ENCODE data around the gene SDC1. TPM values are rescaled to one million over a fixed set of nuclear protein-coding genes. Genes with fewer than 3 reads are reported as not detected.

The SDC1 gene
- polyA plus RNA-seq, 3 donors, result not detected

GRCh38 chr2:20175931-20176330 lies 49.0 kb downstream of the SDC1 start:
- intact Hi-C loops (cut with micrococcal nuclease), result no loop called here
- Histone ChIP-seq H3K36me3 (replicated peaks in 1 of 2; ENCODE audit: control insufficient read depth in 1 of 2, insufficient read depth in 2 of 2, low read length in 2 of 2) (no peaks in the 10 kb centered on the region), H4K20me1 (ENCODE audit: insufficient read depth, low read length) (no peaks in the 10 kb centered on the region), H3K4me2 (replicated peaks; ENCODE audit: extremely low read depth, low read length, poor library complexity, severe bottlenecking) (no peak overlapping the region), H3K9me3 (replicated peaks in 1 of 2; ENCODE audit: control insufficient read depth in 1 of 2, insufficient read depth in 1 of 2, low read length in 2 of 2) (no peaks in the 10 kb centered on the region), H3K4me1 (ENCODE audit: control insufficient read depth in 1 of 2, insufficient read depth in 2 of 2, low read length in 2 of 2) (no peaks in the 10 kb centered on the region), H3K9ac (ENCODE audit: insufficient read depth, low read length, poor library complexity, severe bottlenecking) (no peak overlapping the region), H3K27me3 (ENCODE audit: control insufficient read depth in 2 of 2, insufficient read depth in 2 of 2, low read length in 2 of 2) (no peaks in the 10 kb centered on the region), H3K27ac (ENCODE audit: low read depth in 1 of 2, low read length in 2 of 2) (no peak overlapping the region), H3K4me3 (replicated peaks in 1 of 3; ENCODE audit: low read depth in 2 of 3, low read length in 3 of 3) (no peak overlapping the region), H3K79me2 (ENCODE audit: insufficient read depth, low read length) (no peaks in the 10 kb centered on the region), H2AFZ (ENCODE audit: insufficient read depth, low read depth, low read length, poor library complexity, severe bottlenecking) (no peak overlapping the region)
- Mint-ChIP-seq H3K4me3 (no peak overlapping the region), H3K4me1 (no peaks in the 10 kb centered on the region), H3K27me3 (ENCODE audit: low read depth in 3 of 3) (peaks cover 0 to 4% (median 0%) of the 10 kb centered on the region in 3 donors), H3K27ac (no peak overlapping the region), H3K9me3 (no peaks in the 10 kb centered on the region), H3K36me3 (no peaks in the 10 kb centered on the region)
- WGBS (ENCODE audit: insufficient coverage), result 87% methylated on average over 3 of the region's 3 CpGs
- TF ChIP-seq, protein P1, sequence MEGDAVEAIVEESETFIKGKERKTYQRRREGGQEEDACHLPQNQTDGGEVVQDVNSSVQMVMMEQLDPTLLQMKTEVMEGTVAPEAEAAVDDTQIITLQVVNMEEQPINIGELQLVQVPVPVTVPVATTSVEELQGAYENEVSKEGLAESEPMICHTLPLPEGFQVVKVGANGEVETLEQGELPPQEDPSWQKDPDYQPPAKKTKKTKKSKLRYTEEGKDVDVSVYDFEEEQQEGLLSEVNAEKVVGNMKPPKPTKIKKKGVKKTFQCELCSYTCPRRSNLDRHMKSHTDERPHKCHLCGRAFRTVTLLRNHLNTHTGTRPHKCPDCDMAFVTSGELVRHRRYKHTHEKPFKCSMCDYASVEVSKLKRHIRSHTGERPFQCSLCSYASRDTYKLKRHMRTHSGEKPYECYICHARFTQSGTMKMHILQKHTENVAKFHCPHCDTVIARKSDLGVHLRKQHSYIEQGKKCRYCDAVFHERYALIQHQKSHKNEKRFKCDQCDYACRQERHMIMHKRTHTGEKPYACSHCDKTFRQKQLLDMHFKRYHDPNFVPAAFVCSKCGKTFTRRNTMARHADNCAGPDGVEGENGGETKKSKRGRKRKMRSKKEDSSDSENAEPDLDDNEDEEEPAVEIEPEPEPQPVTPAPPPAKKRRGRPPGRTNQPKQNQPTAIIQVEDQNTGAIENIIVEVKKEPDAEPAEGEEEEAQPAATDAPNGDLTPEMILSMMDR (IDR thresholded peaks at IDR 0.05), result no peak
- DNase-seq, result no peak

DNA sequence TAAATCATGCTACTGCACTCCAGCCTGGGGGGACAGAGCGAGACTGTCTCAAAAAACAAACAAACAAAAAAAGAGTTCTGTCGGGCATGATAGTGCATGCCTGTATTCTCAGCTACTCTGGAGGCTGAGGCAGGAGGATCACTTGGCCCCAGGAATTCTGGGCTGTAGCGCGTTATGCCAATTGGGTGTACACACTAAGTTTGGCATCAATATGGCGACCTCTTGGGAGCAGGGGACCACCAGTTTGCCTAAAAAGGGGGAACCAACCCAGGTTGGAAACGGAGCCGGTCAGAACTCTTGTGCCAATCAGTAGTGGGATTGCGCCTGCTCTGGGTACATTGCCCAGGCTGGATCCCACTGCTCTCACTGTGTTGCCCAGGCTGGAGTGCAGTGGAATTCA lies 49.7 kb downstream of the SDC1 start:
- Histone ChIP-seq H3K4me3 (replicated peaks in 1 of 3; ENCODE audit: low read depth in 2 of 3, low read length in 3 of 3) (no peak overlapping the region), H3K27me3 (ENCODE audit: control insufficient read depth in 2 of 2, insufficient read depth in 2 of 2, low read length in 2 of 2) (no peaks in the 10 kb centered on the region), H3K9ac (ENCODE audit: insufficient read depth, low read length, poor library complexity, severe bottlenecking) (no peak overlapping the region), H3K4me2 (replicated peaks; ENCODE audit: extremely low read depth, low read length, poor library complexity, severe bottlenecking) (no peak overlapping the region), H3K36me3 (replicated peaks in 1 of 2; ENCODE audit: control insufficient read depth in 1 of 2, insufficient read depth in 2 of 2, low read length in 2 of 2) (no peaks in the 10 kb centered on the region), H3K27ac (ENCODE audit: low read depth in 1 of 2, low read length in 2 of 2) (no peak overlapping the region), H3K79me2 (ENCODE audit: insufficient read depth, low read length) (no peaks in the 10 kb centered on the region), H2AFZ (ENCODE audit: insufficient read depth, low read depth, low read length, poor library complexity, severe bottlenecking) (no peak overlapping the region), H3K9me3 (replicated peaks in 1 of 2; ENCODE audit: control insufficient read depth in 1 of 2, insufficient read depth in 1 of 2, low read length in 2 of 2) (no peaks in the 10 kb centered on the region), H4K20me1 (ENCODE audit: insufficient read depth, low read length) (no peaks in the 10 kb centered on the region), H3K4me1 (ENCODE audit: control insufficient read depth in 1 of 2, insufficient read depth in 2 of 2, low read length in 2 of 2) (no peaks in the 10 kb centered on the region)
- H3K36me3 Mint-ChIP-seq, result no peaks in the 10 kb centered on the region
- H3K4me1 Mint-ChIP-seq, result no peaks in the 10 kb centered on the region
- DNase-seq, result no peak
- peaks cover 0 to 4% (median 0%) of the 10 kb centered on the region in 3 donors for H3K27me3 Mint-ChIP-seq (ENCODE audit: low read depth in 3 of 3)
- intact Hi-C loops (cut with micrococcal nuclease), result no loop called here
- no peak overlapping the region for H3K27ac Mint-ChIP-seq
- TF ChIP-seq, protein P1 (IDR thresholded peaks at IDR 0.05), result no peak
- H3K4me3 Mint-ChIP-seq, result no peak overlapping the region
- no peaks in the 10 kb centered on the region for H3K9me3 Mint-ChIP-seq
- 95% methylated on average over 8 of the region's 8 CpGs for WGBS (ENCODE audit: insufficient coverage)

Measured in CD14-positive monocyte (primary cell).